GM18519 (cell line): ENCODE data around the gene MKNK1.
"Not testable (repeated sequence)": the region's sequence is repeated elsewhere in the genome, so short reads cannot be mapped to it uniquely, and the experiment has no call there.

ENCODE experiments used
- ATAC-seq: cut with Tn5 transposase; IDR thresholded peaks from one replicate; pipeline ENCODE4 v1.9.1; 2021; ENCODE audit warnings: mild to moderate bottlenecking, moderate library complexity; ENCODE audit not compliant: unreplicated experiment, low FRiP score

MKNK1 gene

GRCh38 chr1:46603858-46604549, at the start of gene MKNK1:
Gene MKNK1, minus strand, starts transcription at chr1:46604268. Its CDS starts 20,941 bp downstream, at chr1:46583327.
- peak; percentile 91 for ATAC-seq

- ATAC-seq: no peak
Measured at GRCh38 chr1:46653405-46653958, 49.4 kb upstream of the MKNK1 start.

GRCh38 chr1:46652321-46653100, 48.4 kb upstream of the MKNK1 start:
- ATAC-seq: no peak

- not testable (repeated sequence) for ATAC-seq
Measured at GRCh38 chr1:46651152-46651551, 47.1 kb upstream of the MKNK1 start.

GRCh38 chr1:46650491-46650890, 46.4 kb upstream of the MKNK1 start:
- no peak for ATAC-seq

GRCh38 chr1:46649764-46650163, 45.7 kb upstream of the MKNK1 start:
- no peak for ATAC-seq

- no peak for ATAC-seq
Measured at GRCh38 chr1:46647611-46648010, 43.5 kb upstream of the MKNK1 start.

- ATAC-seq: no peak
Measured at GRCh38 chr1:46646844-46647243, 42.8 kb upstream of the MKNK1 start.

GRCh38 chr1:46646331-46646730, 42.3 kb upstream of the MKNK1 start:
- no peak for ATAC-seq

- ATAC-seq: no peak
Measured at GRCh38 chr1:46645815-46646214, 41.7 kb upstream of the MKNK1 start.

GRCh38 chr1:46643368-46643775, 39.3 kb upstream of the MKNK1 start:
- no peak for ATAC-seq

- no peak for ATAC-seq
Measured at GRCh38 chr1:46642115-46642680, 38.1 kb upstream of the MKNK1 start.

GRCh38 chr1:46639547-46639946, 35.5 kb upstream of the MKNK1 start:
- ATAC-seq: no peak

GRCh38 chr1:46638921-46639320, 34.9 kb upstream of the MKNK1 start:
- ATAC-seq: no peak

- ATAC-seq: no peak
Measured at GRCh38 chr1:46637444-46638083, 33.5 kb upstream of the MKNK1 start.

- ATAC-seq: no peak
Measured at GRCh38 chr1:46635205-46635604, 31.1 kb upstream of the MKNK1 start.

- no peak for ATAC-seq
Measured at GRCh38 chr1:46630719-46631118, 26.7 kb upstream of the MKNK1 start.

GRCh38 chr1:46623743-46624644, 19.9 kb upstream of the MKNK1 start:
- ATAC-seq: no peak

- ATAC-seq: no peak
Measured at GRCh38 chr1:46622344-46622743, 18.3 kb upstream of the MKNK1 start.

- no peak for ATAC-seq
Measured at GRCh38 chr1:46621930-46622329, 17.9 kb upstream of the MKNK1 start.
